ENCODE measurements around the gene ASAP3.

The ASAP3 gene

DNA sequence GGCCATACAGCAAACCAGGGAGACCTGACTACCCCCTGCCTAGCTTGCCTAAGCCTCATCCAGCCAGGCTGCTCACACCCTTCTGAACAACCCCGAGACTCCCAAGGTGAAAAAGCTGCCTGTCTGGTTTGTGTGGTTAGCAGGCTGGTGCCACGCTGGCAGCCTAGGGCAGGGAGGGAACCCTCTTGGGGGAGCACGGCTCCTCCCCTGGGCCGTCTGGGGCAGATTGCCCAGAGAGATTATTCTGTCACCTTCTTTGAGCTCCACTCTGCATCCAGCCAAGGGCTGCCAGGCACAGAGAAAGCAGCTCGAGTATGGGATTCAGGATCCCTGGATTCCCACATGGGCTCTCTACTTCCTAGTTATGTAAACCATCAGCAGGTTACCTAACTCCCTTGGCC is 32.0 kb downstream of the ASAP3 start:
- no peaks in the 10 kb centered on the region for H3F3A ChIP-seq (ENCODE audit: insufficient read depth, low read length)
- H2AFZ ChIP-seq (ENCODE audit: low read length) = no peak overlapping the region
- H3K4me1 ChIP-seq (ENCODE audit: low read length) = no peaks in the 10 kb centered on the region
- no peak overlapping the region for H3K4me3 ChIP-seq (ENCODE audit: low read length)
- H3K36me3 ChIP-seq (replicated peaks; ENCODE audit: insufficient read depth, low read length) = no peaks in the 10 kb centered on the region
- no peak overlapping the region for H3K27ac ChIP-seq (ENCODE audit: low read length)
- H3K27me3 ChIP-seq (replicated peaks; ENCODE audit: insufficient read depth, low read length) = no peaks in the 10 kb centered on the region; the same call in 1 of the 2 replicates
- no peak overlapping the region for H3K4me2 ChIP-seq (ENCODE audit: low read depth, low read length)
- no peaks in the 10 kb centered on the region for H3K9me2 ChIP-seq (replicated peaks; ENCODE audit: insufficient read depth, low read length)
- H4K20me1 ChIP-seq (ENCODE audit: insufficient read depth, low read length) = no peaks in the 10 kb centered on the region
- TF ChIP-seq EZH2 (optimal IDR thresholded peaks at IDR 0.05; ENCODE audit: low read depth, low read length) (no peak), EZH2phosphoT487 (IDR thresholded peaks at IDR 0.05; ENCODE audit: low read length) (no peak)
- TF ChIP-seq, protein P1, sequence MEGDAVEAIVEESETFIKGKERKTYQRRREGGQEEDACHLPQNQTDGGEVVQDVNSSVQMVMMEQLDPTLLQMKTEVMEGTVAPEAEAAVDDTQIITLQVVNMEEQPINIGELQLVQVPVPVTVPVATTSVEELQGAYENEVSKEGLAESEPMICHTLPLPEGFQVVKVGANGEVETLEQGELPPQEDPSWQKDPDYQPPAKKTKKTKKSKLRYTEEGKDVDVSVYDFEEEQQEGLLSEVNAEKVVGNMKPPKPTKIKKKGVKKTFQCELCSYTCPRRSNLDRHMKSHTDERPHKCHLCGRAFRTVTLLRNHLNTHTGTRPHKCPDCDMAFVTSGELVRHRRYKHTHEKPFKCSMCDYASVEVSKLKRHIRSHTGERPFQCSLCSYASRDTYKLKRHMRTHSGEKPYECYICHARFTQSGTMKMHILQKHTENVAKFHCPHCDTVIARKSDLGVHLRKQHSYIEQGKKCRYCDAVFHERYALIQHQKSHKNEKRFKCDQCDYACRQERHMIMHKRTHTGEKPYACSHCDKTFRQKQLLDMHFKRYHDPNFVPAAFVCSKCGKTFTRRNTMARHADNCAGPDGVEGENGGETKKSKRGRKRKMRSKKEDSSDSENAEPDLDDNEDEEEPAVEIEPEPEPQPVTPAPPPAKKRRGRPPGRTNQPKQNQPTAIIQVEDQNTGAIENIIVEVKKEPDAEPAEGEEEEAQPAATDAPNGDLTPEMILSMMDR (IDR thresholded peaks at IDR 0.05; ENCODE audit: low read length) = no peak
- DNase-seq = peak; percentile 20
- no peaks in the 10 kb centered on the region for H3K9me3 ChIP-seq (replicated peaks; ENCODE audit: insufficient read depth, low read length)
- H3K79me2 ChIP-seq (ENCODE audit: low read length) = no peaks in the 10 kb centered on the region
- H3K9ac ChIP-seq (ENCODE audit: low read length) = no peak overlapping the region

DNA sequence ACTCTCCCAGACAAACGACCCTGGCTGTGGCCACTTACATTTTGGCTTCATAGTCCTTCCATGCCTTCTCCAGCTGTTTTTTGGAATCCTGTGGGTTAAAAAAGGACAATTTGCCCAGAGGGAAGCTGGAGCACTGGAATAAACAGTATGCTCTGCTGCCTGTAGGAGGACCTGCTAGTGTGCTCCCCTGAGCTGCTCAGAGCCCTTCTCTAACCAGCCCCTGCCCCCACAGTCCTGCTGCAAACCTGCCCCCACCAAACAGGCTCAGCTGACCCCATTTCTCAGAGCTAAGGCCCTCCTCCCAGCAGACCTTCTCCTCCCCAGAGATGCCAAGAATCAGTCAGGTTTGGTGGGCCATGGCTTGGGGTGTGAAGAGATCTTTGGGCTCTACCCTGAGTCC is 32.5 kb downstream of the ASAP3 start:
- H3F3A ChIP-seq (ENCODE audit: insufficient read depth, low read length) = no peaks in the 10 kb centered on the region
- no peaks in the 10 kb centered on the region; the same call in 1 of the 2 replicates for H3K27me3 ChIP-seq (replicated peaks; ENCODE audit: insufficient read depth, low read length)
- no peaks in the 10 kb centered on the region for H3K9me2 ChIP-seq (replicated peaks; ENCODE audit: insufficient read depth, low read length)
- no peaks in the 10 kb centered on the region for H3K9me3 ChIP-seq (replicated peaks; ENCODE audit: insufficient read depth, low read length)
- no peaks in the 10 kb centered on the region for H3K36me3 ChIP-seq (replicated peaks; ENCODE audit: insufficient read depth, low read length)
- no peak overlapping the region for H3K4me3 ChIP-seq (ENCODE audit: low read length)
- no peak overlapping the region for H3K27ac ChIP-seq (ENCODE audit: low read length)
- H3K4me1 ChIP-seq (ENCODE audit: low read length) = no peaks in the 10 kb centered on the region
- H3K79me2 ChIP-seq (ENCODE audit: low read length) = no peaks in the 10 kb centered on the region
- no peak overlapping the region for H3K4me2 ChIP-seq (ENCODE audit: low read depth, low read length)
- DNase-seq = no peak
- no peaks in the 10 kb centered on the region for H4K20me1 ChIP-seq (ENCODE audit: insufficient read depth, low read length)
- no peak overlapping the region for H3K9ac ChIP-seq (ENCODE audit: low read length)
- no peak overlapping the region for H2AFZ ChIP-seq (ENCODE audit: low read length)
- TF ChIP-seq EZH2 (optimal IDR thresholded peaks at IDR 0.05; ENCODE audit: low read depth, low read length) = no peak
- no peak for TF ChIP-seq EZH2phosphoT487 (IDR thresholded peaks at IDR 0.05; ENCODE audit: low read length)
- TF ChIP-seq, protein P1 (IDR thresholded peaks at IDR 0.05; ENCODE audit: low read length) = no peak

DNA sequence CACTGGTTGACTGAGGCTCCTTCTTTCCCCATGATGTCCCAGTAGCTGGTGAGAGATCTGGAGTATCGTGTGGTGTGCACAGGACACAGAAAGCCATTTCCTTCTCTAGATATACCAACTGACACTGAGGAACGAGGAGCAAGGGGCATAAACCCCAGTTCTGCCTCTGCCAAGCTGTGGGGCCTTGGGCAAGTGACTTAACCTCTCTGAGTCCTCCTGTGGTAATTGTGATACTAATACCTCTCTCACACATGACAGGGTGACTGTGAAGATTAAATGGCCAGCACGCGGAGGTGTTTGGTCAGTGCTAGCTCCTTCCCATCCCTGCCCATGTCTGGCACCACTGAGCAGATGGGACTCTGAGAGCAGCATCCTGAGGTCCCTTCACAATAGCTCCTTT is 33.1 kb downstream of the ASAP3 start:
- H3K27me3 ChIP-seq (replicated peaks; ENCODE audit: insufficient read depth, low read length) = no peaks in the 10 kb centered on the region

More for the DNA sequence above, 33.1 kb downstream of the ASAP3 start:
- Histone ChIP-seq H3K9ac (ENCODE audit: low read length) (no peak overlapping the region), H3K4me2 (ENCODE audit: low read depth, low read length) (no peak overlapping the region), H3K36me3 (replicated peaks; ENCODE audit: insufficient read depth, low read length) (no peaks in the 10 kb centered on the region), H4K20me1 (ENCODE audit: insufficient read depth, low read length) (no peaks in the 10 kb centered on the region), H3K79me2 (ENCODE audit: low read length) (no peaks in the 10 kb centered on the region), H3K27ac (ENCODE audit: low read length) (no peak overlapping the region), H3F3A (ENCODE audit: insufficient read depth, low read length) (no peaks in the 10 kb centered on the region), H2AFZ (ENCODE audit: low read length) (no peak overlapping the region), H3K9me2 (replicated peaks; ENCODE audit: insufficient read depth, low read length) (no peaks in the 10 kb centered on the region), H3K4me1 (ENCODE audit: low read length) (0 out of 2 replicates have a peak, but pooled peaks cover 3% of the 10 kb centered on the region), H3K9me3 (replicated peaks; ENCODE audit: insufficient read depth, low read length) (no peaks in the 10 kb centered on the region), H3K4me3 (ENCODE audit: low read length) (no peak overlapping the region)
- TF ChIP-seq EZH2 (optimal IDR thresholded peaks at IDR 0.05; ENCODE audit: low read depth, low read length) (no peak), EZH2phosphoT487 (IDR thresholded peaks at IDR 0.05; ENCODE audit: low read length) (no peak)
- TF ChIP-seq, protein P1 (IDR thresholded peaks at IDR 0.05; ENCODE audit: low read length) = no peak
- DNase-seq = no peak

Measured in MM.1S (cell line).